NCI-H524 treated with DMSO at 0.1 percent for 48 hours (cell line): ENCODE data around the gene GLE1.
"Not testable (repeated sequence)": the region's sequence is repeated elsewhere in the genome, so short reads cannot be mapped to it uniquely, and the experiment has no call there.

ENCODE experiments used
- DNase-seq: peaks from one replicate; lab custom pipeline; 2025; lab: John Stamatoyannopoulos, UW

GLE1 gene

DNA sequence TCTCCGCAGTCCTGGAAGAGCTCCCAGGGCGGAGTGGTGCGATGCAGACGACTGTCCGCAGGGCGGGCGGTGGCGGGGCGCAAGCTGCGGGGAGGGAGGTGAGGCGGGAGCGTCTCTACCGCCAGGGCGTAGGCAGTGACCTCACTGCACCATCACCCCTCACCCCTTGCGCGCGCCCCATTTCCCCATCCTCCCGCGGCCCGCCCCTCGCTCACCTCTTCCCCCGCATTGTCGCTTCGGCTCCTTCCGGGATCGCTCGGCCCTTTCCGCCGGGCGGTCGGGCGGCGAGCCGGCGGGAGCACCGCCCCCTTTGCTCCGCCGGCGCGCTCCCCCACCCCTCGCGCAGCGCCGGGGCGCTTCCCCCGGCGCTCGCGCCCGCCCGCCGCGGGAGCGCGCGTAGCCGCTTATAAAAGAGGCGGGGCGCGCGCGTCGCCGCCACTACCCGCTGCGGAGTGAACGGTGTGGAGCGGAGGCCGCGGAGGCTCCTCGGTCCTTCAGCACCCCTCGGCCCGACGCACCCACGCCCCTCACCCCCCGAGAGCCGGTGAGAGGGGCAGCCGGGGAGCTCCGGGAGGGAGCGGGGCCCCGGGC, 47.7 kb downstream of the GLE1 start, which contains the start of gene SPTAN1:
SPTAN1 (plus strand) TSS at position 435 of the 591 bp plus-strand sequence. CDS start 14,154 bp downstream, outside the sequence.
- peak; percentile 57 for DNase-seq

DNA sequence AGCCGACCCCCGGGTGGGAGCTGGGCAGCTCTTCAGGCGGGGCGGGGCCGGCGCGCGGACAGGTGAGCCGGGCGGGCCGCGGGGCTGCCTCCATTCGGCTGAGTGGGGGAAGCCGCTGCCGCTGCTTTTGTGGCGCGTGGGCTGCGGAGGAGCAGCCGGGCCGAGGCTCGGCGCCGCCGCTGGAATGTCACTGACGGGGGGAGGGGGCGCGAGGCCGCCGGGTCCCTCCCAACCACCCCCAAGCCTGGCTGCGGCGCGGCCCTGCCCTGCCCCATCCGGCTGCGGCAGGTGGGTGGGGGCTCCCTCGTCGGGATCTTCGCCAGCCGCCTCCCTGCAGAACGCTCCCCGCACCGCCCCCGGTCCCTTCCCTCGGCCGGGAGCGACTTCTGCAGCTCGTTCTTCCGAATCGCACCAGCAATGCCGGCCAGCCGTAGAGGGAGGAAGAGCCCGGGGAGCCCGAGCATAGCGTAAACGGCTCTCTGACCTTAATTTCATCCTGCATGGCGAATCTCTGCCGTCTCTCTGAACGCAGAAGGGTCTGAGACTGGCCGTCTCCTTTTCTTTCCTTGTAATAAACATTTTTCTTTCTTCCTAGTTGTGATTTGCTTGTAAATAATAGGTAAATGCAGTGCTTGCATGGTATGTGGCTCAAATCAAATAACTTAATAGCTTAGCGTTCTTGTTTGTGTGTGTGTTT, 48.4 kb downstream of the GLE1 start:
- no peak for DNase-seq

DNA sequence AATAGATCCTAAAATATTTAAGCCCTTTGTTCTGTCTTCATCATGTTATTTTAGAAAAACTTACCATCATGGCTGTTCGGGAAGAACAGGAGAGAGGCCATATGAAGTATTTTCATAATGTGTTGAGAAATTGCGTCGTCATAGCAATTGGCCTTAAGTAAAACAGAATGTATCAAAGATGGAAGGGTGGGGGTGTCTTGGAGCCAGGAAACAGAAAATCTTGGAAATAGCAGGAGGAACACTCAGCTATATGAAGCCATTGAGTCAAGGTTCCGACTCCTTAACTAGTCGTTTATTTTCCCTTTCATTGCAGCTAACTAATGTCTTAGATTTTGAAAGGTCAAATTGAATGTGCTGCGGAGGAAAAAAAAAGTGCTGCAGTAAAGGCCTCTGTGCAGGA, 49.2 kb downstream of the GLE1 start:
- no peak for DNase-seq

DNA sequence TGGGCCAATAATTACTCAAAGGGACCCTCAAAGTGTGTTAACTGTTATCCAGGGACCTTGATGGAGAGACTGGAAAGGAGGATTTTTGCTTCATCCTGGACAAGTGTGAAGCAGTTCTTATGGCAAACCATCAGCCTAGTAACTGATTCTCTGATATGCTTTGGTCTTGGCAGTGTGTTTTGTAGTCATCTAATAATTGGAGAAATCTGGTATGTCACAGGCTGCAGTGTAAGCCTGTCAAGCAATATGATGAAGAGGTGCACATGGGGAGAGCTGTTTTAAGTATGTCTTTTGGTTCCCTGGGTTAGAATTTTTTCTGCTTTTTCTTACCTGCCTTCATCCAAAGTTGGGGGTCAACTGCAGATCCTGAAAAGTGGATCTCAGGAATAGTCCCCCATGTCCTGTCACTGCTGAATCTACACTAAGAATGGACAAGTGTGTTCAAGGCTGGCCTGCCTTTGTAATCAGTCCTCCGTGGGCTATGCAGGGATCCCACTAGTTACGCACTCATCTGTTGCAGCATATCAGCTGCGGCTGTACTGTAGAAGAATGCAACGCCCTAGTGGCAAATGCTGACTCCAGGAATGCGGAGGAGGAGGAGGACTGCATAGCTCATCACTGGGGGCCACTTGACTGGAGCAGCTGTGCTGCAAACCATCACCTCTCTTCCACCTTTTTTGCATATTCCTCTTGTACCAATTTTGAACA, 49.8 kb downstream of the GLE1 start:
- no peak for DNase-seq

DNA sequence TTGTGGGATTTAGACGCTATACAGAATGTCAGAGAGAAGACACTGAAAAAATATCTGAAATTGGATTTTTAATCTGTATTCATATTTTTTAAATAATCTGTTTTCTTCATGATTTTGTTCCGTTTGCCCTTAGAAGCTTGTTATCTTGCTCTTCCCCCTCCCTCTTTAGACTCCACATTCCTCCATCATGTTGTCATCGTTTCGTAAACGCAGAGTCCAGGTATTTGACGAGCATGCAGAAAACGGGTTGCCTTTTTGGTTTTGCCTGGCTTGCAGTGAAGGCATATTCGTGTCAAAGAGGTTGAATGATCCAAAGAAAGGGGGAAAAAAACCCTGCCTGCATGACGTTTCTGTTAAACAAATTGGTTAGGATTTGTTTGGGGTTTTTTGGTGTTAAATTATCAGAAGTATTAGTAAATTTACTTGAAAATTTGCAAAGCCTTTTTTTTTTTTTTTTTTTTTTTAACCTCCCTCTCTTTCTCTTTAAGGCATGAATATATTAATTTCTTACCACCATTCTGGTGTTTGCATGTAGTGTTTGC, 50.7 kb downstream of the GLE1 start:
- DNase-seq: no peak

DNA sequence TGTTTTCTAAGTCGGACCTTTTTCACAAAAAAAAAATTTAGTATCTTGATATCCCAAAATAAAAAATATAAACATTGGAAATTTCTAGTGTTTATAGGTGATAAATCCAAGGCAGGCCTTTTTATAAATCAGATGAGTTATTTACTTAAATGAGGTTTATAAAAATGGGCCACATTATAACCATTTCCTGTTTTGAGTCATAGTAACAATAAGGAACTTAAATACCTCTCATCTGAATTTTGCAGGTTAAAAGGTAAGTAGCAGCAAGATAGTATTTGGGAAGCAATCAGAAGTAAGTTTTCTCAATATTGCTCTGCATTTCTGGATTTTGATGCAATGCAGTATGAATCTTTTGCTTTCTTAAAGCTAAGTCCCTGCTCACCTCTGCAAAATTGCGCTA, 51.8 kb downstream of the GLE1 start:
- no peak for DNase-seq

DNA sequence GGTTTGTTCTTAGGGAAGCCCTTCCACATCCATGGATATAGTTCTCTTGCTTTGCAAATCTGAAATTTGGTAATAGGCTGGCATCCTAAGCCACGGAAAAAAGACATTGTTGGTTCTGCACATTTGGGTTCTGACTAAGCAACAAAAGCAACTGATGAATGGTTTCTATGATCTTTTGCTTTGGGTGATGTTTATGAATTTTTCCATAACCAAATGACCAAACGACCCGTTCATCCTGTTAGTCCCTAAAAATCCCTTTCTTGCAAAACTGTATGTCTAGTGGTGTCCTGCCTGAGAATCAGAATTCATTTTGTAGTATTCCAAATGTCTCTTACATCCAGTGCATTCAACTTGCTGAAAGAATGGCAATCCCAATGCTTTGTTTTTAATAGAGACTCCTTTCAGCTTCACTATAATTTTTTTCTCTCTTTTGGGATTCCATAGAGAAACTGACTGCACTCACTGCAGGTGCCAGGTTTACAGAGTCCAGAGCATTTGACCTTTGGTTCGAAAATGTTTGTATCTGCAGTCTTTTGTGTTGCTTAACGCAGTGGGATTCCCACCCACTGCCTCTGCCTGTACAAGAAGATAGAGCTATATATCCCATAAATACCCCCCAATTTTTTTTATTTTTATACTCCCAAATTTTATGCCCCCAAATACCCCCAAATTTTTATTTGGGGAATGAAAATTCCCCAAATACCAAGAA, 52.6 kb downstream of the GLE1 start:
- no peak for DNase-seq

DNA sequence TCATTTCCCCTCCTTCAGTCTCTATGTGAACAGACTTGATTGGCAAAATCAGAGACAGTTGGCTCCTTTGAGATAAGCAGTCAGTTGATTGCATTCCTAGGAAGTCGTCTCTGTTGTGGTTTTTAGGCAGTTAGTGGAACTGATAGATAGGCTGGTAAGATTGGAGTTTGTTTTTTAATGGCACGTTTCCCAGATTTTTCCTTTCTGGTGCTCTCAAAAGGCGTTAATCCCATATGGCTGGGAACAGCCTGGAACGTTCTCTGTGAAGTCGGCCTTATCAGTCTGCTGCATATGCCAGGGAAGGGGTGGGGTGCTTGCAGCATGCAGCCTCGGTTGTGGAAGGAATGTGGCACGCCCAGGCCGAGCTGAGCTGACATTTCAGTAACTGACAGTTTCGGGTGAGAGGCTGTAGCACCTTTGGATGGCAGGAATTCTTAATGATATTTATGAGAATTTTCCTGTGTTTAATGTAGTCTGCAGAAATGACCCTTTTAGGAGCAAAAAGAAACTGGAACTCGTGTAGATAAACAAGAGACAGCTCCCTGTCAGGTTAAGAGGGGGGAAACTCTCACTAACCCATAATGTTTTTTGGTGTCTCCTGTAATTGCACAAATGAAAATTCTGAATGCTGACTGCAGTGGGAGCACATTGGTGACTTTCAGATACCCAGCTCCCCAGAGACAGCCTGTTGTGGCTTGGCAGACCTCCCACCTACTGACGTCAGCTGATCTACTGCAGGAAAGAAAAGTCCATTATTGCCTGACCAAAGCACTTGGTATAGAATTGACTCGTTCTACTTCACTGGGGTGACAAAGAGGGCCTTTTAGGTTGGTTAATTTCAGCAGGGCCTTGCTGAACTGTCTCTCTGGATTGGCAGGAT, 54.2 kb downstream of the GLE1 start:
- no peak for DNase-seq

DNA sequence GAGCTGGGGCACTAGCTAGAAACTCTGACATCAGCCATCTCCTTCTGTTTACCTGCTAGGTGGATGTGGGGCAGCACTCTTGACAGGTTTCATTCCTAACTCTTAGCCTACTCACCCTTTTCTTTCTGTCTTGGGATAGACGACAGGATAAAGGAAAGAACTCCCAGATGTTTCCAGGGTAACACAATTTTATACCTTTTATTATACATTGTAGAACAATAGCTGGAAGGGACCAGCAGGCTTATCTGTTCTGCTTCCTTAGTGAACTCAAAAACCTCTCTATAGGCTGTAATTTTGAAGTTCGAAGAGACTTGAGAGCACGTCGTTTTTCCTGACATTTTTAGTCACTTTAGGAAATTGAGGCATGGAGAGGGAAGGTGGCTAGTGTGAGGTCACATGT, 61.1 kb downstream of the GLE1 start:
- no peak for DNase-seq

DNA sequence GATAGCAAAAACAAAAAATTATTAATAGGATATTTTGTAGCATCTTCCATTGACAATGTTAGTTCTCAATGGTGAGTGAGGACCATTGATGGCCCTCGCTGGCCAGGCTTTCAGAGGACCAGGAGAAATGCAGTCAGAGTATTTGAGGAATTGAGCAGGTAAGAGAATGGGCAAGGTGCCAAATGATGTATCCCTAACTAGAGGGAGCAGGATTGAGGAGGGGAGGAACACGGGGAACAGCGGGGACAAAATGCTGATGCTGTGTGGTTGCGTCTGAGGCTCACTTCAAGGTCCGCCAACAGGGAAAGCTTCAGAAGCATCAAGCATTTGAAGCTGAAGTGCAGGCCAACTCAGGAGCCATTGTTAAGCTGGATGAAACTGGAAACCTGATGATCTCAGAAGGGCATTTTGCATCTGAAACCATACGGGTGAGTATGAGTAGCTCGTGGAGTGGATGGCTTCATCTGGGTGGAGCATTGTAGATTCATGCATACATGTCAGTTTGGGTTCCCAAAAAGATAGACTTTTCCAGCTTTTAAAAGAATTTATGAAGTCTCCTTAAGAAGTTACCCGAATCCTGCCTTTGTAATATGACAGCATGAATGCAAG, 64.1 kb downstream of the GLE1 start:
- DNase-seq: no peak

DNA sequence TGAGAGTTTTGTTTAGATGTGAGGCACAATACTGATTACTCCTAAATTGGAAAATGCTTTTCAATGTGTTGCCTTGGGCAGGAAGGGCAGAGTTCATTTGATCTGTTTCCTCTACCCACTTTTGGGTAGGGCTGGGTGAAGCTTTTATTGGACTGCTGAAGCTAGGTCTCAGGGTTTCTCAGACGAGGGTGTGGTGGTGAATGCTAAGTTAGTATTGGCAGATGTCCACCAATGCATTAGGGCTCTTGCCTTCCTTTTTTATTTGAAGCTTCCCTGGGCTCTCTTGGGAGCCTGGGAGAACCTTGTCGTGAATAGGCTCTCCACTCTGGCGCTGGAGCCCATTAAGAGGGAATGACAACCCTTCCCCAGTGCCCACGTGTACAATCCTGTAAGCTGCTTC, 71.0 kb downstream of the GLE1 start:
- DNase-seq: no peak

DNA sequence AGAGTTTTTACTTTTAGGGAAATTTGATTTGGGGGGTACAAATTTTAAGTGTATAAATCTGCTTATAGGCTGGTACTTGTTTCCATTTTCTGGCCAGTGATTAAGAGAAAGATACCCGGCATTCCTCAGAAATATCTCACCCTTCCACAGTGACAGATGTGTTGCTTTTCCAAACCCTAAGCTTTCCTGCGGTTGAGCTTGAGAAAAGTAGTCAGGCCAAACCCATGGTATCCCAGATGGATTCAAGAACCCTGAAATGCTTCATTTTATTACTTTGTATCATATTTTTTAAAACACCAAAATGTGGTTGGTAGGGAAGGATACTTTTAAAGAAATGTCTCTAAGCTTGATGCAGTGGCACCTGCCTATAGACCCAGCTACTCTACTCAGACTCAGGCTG, 71.4 kb downstream of the GLE1 start:
- DNase-seq: no peak

DNA sequence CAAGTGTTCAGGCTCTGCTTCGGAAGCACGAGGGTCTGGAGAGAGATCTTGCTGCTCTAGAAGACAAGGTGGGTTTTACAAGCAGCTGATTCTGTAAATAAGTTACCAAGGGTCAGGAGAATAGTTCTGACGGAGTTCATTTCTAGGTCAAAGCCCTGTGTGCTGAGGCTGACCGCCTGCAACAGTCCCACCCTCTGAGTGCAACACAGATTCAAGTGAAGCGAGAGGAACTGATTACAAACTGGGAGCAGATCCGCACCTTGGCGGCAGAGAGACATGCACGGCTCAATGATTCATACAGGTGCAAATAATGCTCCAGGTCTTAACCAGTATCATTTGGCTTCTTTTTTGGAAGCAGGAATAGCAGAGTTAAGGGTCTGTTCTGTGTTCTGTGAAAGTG, 72.7 kb downstream of the GLE1 start:
- no peak for DNase-seq

DNA sequence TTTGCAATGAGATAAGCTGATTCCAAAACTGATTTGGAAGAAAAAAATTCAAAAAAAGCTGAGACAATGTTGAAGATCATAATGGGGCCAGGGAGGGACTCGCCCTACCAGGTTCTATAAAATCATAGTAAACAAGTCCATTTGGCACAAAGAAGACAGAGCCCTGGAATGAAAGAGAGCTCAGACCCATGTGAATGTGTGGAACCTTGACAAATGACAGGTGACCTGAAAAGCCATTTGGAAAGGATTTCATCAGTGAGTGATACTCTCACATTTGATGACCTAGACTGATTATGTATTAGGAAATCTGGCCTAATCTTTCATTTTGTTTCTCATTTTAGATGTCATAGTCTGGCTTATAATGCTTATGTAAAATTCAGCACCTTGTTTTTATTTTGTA, 74.7 kb downstream of the GLE1 start:
- DNase-seq: no peak

DNA sequence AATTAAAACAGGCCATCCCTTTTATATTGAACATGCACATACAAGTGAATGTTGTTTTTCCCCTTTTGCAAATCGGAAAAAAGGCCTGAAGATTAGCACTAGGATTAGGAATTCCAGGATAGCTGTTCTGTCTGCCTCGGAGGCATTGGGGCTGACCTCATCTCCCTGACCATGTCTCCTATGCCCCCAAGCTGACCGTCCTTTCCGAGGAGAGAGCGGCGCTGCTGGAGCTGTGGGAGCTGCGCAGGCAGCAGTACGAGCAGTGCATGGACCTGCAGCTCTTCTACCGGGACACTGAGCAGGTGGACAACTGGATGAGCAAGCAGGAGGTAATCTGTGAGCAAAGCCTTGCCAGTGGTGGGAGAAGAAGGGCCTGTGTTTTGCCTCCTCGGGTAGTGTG, 76.2 kb downstream of the GLE1 start:
- DNase-seq: no peak

DNA sequence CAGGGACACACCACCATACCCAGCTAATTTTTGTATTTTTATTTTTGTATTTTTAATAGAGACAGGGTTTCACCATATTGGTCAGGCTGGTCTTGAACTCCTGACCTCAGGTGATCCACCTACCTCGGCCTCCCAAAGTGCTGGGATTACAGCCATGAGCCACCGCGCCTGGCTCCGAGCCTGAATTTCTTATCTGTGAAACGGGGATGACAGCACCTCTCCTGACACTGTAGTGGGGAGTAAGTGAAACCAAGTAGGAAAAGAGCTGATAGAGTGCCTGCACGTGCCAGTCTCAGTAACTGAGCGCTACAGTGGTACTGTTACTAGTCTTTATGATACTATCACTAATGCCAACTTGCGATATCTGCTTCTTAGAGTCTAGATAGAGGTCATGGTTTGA, 80.6 kb downstream of the GLE1 start:
- not testable (repeated sequence) for DNase-seq

DNA sequence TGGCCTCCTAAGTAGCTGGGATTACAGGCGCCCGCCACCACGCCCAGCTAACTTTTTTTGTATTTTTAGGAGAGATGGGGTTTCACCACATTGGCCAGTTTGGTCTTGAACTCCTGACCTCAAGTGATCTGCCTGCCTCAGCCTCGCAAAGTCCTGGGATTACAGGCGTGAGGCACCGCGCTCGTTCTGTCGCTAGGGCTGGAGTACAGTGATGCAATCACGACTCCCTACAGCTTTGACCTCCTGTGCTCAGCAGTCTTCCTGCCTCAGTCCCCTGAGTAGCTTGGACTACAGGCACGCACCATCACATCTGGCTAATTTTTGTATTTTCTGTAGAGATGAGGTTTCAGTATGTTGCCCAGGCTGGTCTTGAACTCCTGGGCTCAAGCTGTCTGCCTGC, 82.4 kb downstream of the GLE1 start:
- not testable (repeated sequence) for DNase-seq

DNA sequence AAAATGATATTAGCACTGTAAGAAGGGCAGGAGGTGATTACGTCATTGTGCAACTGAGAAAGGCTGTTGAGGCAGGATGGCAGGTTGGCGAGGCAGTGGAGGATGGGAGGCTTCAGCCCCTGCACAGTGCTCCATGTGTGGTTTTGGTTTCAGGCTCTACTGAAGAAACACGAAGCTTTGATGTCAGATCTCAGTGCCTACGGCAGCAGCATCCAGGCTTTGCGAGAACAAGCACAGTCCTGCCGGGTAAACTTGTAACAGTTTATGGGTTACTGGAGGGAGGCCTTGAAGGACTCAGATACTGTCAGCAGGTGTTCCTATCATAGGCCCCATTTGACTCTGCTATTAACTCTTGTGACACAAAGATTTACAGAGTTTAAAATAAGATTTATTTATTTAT, 82.9 kb downstream of the GLE1 start:
- no peak for DNase-seq

DNA sequence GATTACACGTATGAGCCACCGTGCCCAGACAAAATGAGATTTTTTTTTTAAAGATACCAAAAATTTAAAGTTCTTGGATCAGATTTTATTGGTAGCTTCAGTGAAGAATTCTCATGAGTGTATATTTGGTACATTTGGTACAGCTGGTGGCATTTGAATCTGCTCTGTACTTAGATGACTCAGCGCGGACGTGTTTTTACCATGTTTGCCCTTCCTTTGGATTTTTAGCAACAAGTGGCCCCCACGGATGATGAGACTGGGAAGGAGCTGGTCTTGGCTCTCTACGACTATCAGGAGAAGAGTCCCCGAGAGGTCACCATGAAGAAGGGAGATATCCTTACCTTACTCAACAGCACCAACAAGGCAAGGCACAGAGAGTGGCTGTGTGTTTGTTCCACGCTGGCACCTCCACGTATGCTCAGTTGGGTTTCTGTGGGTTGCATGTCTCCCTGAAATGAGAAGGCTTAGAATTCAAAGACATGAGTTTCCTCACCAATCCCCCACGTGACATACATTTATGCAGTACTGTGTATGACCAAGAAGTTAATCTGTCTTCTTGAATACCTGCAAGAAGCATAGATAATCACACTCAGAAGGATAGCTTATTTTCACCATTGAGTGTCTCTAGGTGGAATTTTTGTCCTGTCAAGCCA, 84.2 kb downstream of the GLE1 start:
- DNase-seq: no peak
